A549 (cell line): ENCODE results near the gene PIK3CD. TPM values are rescaled to one million over a fixed set of nuclear protein-coding genes. Genes with fewer than 3 reads are reported as not detected.
A peak's percentile ranks its signal among the peaks of the same experiment; 100 is the strongest.

Source experiments
- ATAC-seq, 2 experiments: fragments of 200-7000 bp in 1 of 2; fragments of >200 bp in 1 of 2; cut with Nextera tagmentation in 1 of 2; cut with Tn5 transposase in 1 of 2; 3 replicates each; pipeline versions ENCODE4 v1.8.0 to v1.9.1; 2018 to 2020; ENCODE audit warnings: mild to moderate bottlenecking in 1 of 2, moderate library complexity in 1 of 2
- CTCF ChIA-PET: fragments of 300-600 bp; sonication (Branson Sonifier 250); formaldehyde crosslinking; extraction: SDS; loops from one replicate; lab custom pipeline; 2021; ENCODE audit warnings: antibody characterized with exemption, inconsistent platforms; lab: Yijun Ruan, JAX
- POLR2A ChIA-PET: fragments of 350-600 bp; formaldehyde crosslinking; extraction: SDS; loops from one replicate; lab custom pipeline; 2021; ENCODE audit warnings: antibody characterized with exemption, inconsistent platforms; lab: Yijun Ruan, JAX
- DNase-seq, 2 experiments: peaks; one replicate each; pipeline versions ENCODE4 v3.0.0 to v3.0.0-alpha.2; 2011 to 2016; ENCODE audit warnings: low read depth in 1 of 2, low spot score in 1 of 2
- FAIRE-seq: peaks from 2 replicates; lab custom pipeline; 2011; peaks lifted over from hg19 to GRCh38; lab: Jason Lieb, UNC
- H3K27ac ChIP-seq, 2 experiments: fragments of >200 bp; sonication (Bioruptor Twin); formaldehyde crosslinking; 3 replicates each; pipeline ENCODE4 v1.5.1; 2016 to 2017
- H3K4me1 ChIP-seq: fragments of >200 bp; sonication (Bioruptor Twin); formaldehyde crosslinking; 3 replicates; pipeline ENCODE4 v1.6.1; 2016
- H3K4me2 ChIP-seq: fragments of >200 bp; sonication (Bioruptor Twin); formaldehyde crosslinking; 3 replicates; pipeline ENCODE4 v1.6.1; 2016
- H3K4me3 ChIP-seq: fragments of >200 bp; sonication (Bioruptor Twin); formaldehyde crosslinking; 3 replicates; pipeline ENCODE4 v1.5.1; 2016
- H3K9me3 ChIP-seq: fragments of >200 bp; sonication (Bioruptor Twin); formaldehyde crosslinking; 3 replicates; pipeline ENCODE4 v1.6.1; 2016
- BCL3 ChIP-seq: fragments of >200 bp; sonication (Bioruptor Twin); formaldehyde crosslinking; IDR thresholded peaks from 3 replicates; pipeline ENCODE4 v1.6.1; 2016
- BHLHE40 ChIP-seq: IDR thresholded peaks from 2 replicates; pipeline ENCODE4 v1.6.1; 2012; ENCODE audit warnings: low read depth, low read length, inconsistent platforms
- CBX2 ChIP-seq: fragments of 200-600 bp; sonication (generic); IDR thresholded peaks from 2 replicates; pipeline ENCODE4 v1.6.1; 2016; ENCODE audit warnings: low read depth, mild to moderate bottlenecking, borderline replicate concordance
- CTCF ChIP-seq: fragments of >200 bp; sonication (Bioruptor Twin); formaldehyde crosslinking; IDR thresholded peaks from 3 replicates; pipeline ENCODE4 v1.5.1; 2016
- EP300 ChIP-seq, 2 experiments: fragments of >200 bp; sonication (Bioruptor Twin); formaldehyde crosslinking; IDR thresholded peaks; 2 replicates in 1 of 2; 3 replicates in 1 of 2; pipeline ENCODE4 v1.6.1; 2016 to 2017
- ESRRA ChIP-seq: fragments of 150-350 bp; IDR thresholded peaks from 2 replicates; pipeline ENCODE4 v1.6.1; 2014; ENCODE audit warnings: mild to moderate bottlenecking, low read length, borderline replicate concordance
- FOSB ChIP-seq: fragments of 250-450 bp; sonication (Bioruptor Pico); IDR thresholded peaks from 2 replicates; pipeline ENCODE4 v1.5.0; 2020; ENCODE audit warnings: mild to moderate bottlenecking, moderate library complexity
- FOSL2 ChIP-seq, 2 experiments: fragments of 450-650 bp in 1 of 2; fragments of >200 bp in 1 of 2; sonication (Bioruptor Twin) in 1 of 2; formaldehyde crosslinking; IDR thresholded peaks; 2 replicates each; pipeline versions ENCODE4 v1.5.0 to v1.6.1; 2016 to 2020; ENCODE audit warnings: mild to moderate bottlenecking in 1 of 2, moderate library complexity in 1 of 2
- FOXS1 ChIP-seq: fragments of 250-450 bp; sonication (Bioruptor Pico); IDR thresholded peaks from 2 replicates; pipeline ENCODE4 v1.5.0; 2020; ENCODE audit warnings: mild to moderate bottlenecking, moderate library complexity
- HES2 ChIP-seq: fragments of >200 bp; sonication (Bioruptor Twin); formaldehyde crosslinking; IDR thresholded peaks from 2 replicates; pipeline ENCODE4 v1.6.1; 2016
- JUNB ChIP-seq: fragments of >200 bp; sonication (Bioruptor Twin); formaldehyde crosslinking; IDR thresholded peaks from 2 replicates; pipeline ENCODE4 v1.6.1; 2016
- MYC ChIP-seq: IDR thresholded peaks from 2 replicates; pipeline ENCODE4 v1.6.1; 2012; ENCODE audit warnings: mild to moderate bottlenecking, inconsistent platforms, low read length, improper control_type of control experiment, borderline replicate concordance
- NR3C1 ChIP-seq: fragments of >200 bp; sonication (Bioruptor Twin); formaldehyde crosslinking; IDR thresholded peaks from 3 replicates; pipeline ENCODE4 v1.6.1; 2017
- PHF8 ChIP-seq: fragments of 200-600 bp; sonication (generic); IDR thresholded peaks from 2 replicates; pipeline ENCODE4 v1.6.1; 2016; ENCODE audit warnings: low read depth, mild to moderate bottlenecking, antibody characterized with exemption, moderate library complexity, borderline replicate concordance
- POLR2AphosphoS2 ChIP-seq: conservative IDR thresholded peaks from 2 replicates; pipeline ENCODE4 v1.6.1; 2012; ENCODE audit warnings: low read length, improper control_type of control experiment, inconsistent platforms
- ZFP36 ChIP-seq: fragments of 450-650 bp; IDR thresholded peaks from 2 replicates; pipeline ENCODE4 v1.6.1; 2014; ENCODE audit warnings: borderline replicate concordance; ENCODE audit not compliant: partially characterized antibody
- ZNF302 ChIP-seq: fragments of 250-450 bp; sonication (Bioruptor Pico); IDR thresholded peaks from 2 replicates; pipeline ENCODE4 v1.9.0; 2021; ENCODE audit warnings: inconsistent platforms, mild to moderate bottlenecking, moderate library complexity
- WGBS: methylation state at CpG from one replicate; pipeline ENCODE4 v1.1.6; 2017; ENCODE audit errors: missing lambda C conversion rate; 5-methylcytosine and 5-hydroxymethylcytosine counted together
- polyA plus RNA-seq, 4 experiments: library from polyadenylated mRNA; depleted of rRNA in 3 of 4; stranded (reverse); fragments of >200 nt; fragmentation: RNase III in 1 of 4; extraction: RNeasy Plus Mini Kit Qiagen cat#74134 plus additional on column Dnase treatment in 1 of 4; gene quantifications; 2 replicates in 3 of 4; 3 replicates in 1 of 4; pipeline ENCODE4 v1.2.3, GENCODE V29; 2011 to 2017

PIK3CD gene
- polyA plus RNA-seq, 2 of the 4 experiments (the other 2 are of a cell fraction), result 2.4 to 3.5 TPM

- 92% methylated on average over 10 of the region's 34 CpGs for WGBS
- DNase-seq (no peak), FAIRE-seq (no peak), ATAC-seq (no peak)
- H3K4me3 ChIP-seq, result no peak overlapping the region
- CTCF ChIA-PET, result interaction anchor here (0.8 to 3.3 kb wide), 9 partner anchors 11 to 406 kb away, joined by 3 to 28 read pairs (median 5); no protein-coding TSS in a partner anchor
- no peak overlapping the region for H3K4me2 ChIP-seq
- peaks cover 4% of the 10 kb centered on the region; the same call in 1 of the 3 replicates for H3K9me3 ChIP-seq
- peak overlapping the region in 1 of 2 experiments; percentile 95; a peak in 3 of 6 replicates for H3K27ac ChIP-seq
- POLR2A ChIA-PET, result no interaction called here
- TF ChIP-seq NR3C1, result no peak
- no peak for TF ChIP-seq BCL3
- no peak for TF ChIP-seq HES2
- TF ChIP-seq FOSB (CRISPR knock-in tag), result no peak
- TF ChIP-seq ZNF302 (CRISPR knock-in tag), result no peak
- H3K4me1 ChIP-seq, result peaks cover 22% of the 10 kb centered on the region
Measured at GRCh38 chr1:9720785-9721605, 69.5 kb downstream of the PIK3CD start.

- CTCF ChIA-PET, result interaction anchor here (0.8 to 3.3 kb wide), 10 partner anchors 12 to 406 kb away, joined by 3 to 28 read pairs (median 4); no protein-coding TSS in a partner anchor
- Histone ChIP-seq H3K27ac (peak overlapping the region in 1 of 2 experiments; percentile 95; a peak in 2 of 6 replicates), H3K4me2 (no peak overlapping the region), H3K4me1 (peaks cover 22% of the 10 kb centered on the region), H3K4me3 (no peak overlapping the region), H3K9me3 (peaks cover 4% of the 10 kb centered on the region; the same call in 1 of the 3 replicates)
- TF ChIP-seq CTCF (peak; percentile 24; the same call in 1 of the 3 replicates), PHF8 (no peak)
- POLR2A ChIA-PET, result no interaction called here
- 90% methylated on average over 19 of the region's 29 CpGs for WGBS
- no peak for FAIRE-seq
- peak in 1 of 2 experiments; percentile 38; a peak in 3 of 6 replicates for ATAC-seq
- DNase-seq, result peak; percentile 18 to 23
Measured at GRCh38 chr1:9721606-9722377, 70.3 kb downstream of the PIK3CD start.

- Histone ChIP-seq H3K4me3 (no peak overlapping the region), H3K4me2 (no peak overlapping the region), H3K9me3 (peaks cover 4% of the 10 kb centered on the region; the same call in 1 of the 3 replicates), H3K27ac (no peak overlapping the region), H3K4me1 (peaks cover 22% of the 10 kb centered on the region)
- no peak for FAIRE-seq
- no peak for DNase-seq
- TF ChIP-seq NR3C1, result no peak
- TF ChIP-seq CBX2, result no peak
- no peak for TF ChIP-seq ZFP36
- no peak for TF ChIP-seq FOSL2 (IDR thresholded peaks at IDR 0.05)
- TF ChIP-seq FOSL2 (CRISPR knock-in tag; IDR thresholded peaks at IDR 0.05), result no peak
- no peak for TF ChIP-seq BHLHE40
- no peak for TF ChIP-seq FOXS1
- no peak for TF ChIP-seq MYC
- no peak for TF ChIP-seq ESRRA
- TF ChIP-seq POLR2AphosphoS2, result no peak
- no peak for TF ChIP-seq JUNB
- no peak for TF ChIP-seq EP300 (IDR thresholded peaks at IDR 0.05)
- WGBS, result 72% methylated on average over 9 of the region's 10 CpGs
- ChIA-PET CTCF (interaction anchor here (1.1 to 3.3 kb wide), 5 partner anchors 18 to 144 kb away, joined by 3 to 28 read pairs (median 6); no protein-coding TSS in a partner anchor), POLR2A (no interaction called here)
- no peak for ATAC-seq
Measured at GRCh38 chr1:9722378-9722749, 70.8 kb downstream of the PIK3CD start.
